ENCODE measurements around the gene CPSF2. TPM values are rescaled to one million over a fixed set of nuclear protein-coding genes. Genes with fewer than 3 reads are reported as not detected.

CPSF2 gene
- total and polyA plus RNA-seq, 2 of the 13 experiments (the other 11 are each of a cell fraction or from before 2014, with no cell fraction given), result 14.3 to 67.9 TPM

- TF ChIP-seq ZNF710 (CRISPR knock-in tag; IDR thresholded peaks at IDR 0.05; ENCODE audit: borderline replicate concordance) (no peak), ZMYM4 (CRISPR knock-in tag; IDR thresholded peaks at IDR 0.05) (no peak), ZNF703 (CRISPR knock-in tag; IDR thresholded peaks at IDR 0.05; ENCODE audit: borderline replicate concordance) (no peak), DBP (CRISPR knock-in tag; IDR thresholded peaks at IDR 0.05; ENCODE audit: not compliant biosample characterization) (no peak), DR1 (CRISPR knock-in tag; IDR thresholded peaks at IDR 0.05) (no peak), SNAPC4 (CRISPR knock-in tag; IDR thresholded peaks at IDR 0.05) (no peak), KDM5A (IDR thresholded peaks at IDR 0.05; ENCODE audit: borderline replicate concordance, low read length) (no peak), THYN1 (CRISPR knock-in tag; IDR thresholded peaks at IDR 0.05; ENCODE audit: borderline replicate concordance, low read depth) (no peak)
- TF ChIP-seq, protein P1, sequence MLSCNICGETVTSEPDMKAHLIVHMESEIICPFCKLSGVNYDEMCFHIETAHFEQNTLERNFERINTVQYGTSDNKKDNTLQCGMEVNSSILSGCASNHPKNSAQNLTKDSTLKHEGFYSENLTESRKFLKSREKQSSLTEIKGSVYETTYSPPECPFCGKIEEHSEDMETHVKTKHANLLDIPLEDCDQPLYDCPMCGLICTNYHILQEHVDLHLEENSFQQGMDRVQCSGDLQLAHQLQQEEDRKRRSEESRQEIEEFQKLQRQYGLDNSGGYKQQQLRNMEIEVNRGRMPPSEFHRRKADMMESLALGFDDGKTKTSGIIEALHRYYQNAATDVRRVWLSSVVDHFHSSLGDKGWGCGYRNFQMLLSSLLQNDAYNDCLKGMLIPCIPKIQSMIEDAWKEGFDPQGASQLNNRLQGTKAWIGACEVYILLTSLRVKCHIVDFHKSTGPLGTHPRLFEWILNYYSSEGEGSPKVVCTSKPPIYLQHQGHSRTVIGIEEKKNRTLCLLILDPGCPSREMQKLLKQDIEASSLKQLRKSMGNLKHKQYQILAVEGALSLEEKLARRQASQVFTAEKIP (CRISPR knock-in tag; IDR thresholded peaks at IDR 0.05; ENCODE audit: borderline replicate concordance), result no peak
- TF ChIP-seq, protein P2, sequence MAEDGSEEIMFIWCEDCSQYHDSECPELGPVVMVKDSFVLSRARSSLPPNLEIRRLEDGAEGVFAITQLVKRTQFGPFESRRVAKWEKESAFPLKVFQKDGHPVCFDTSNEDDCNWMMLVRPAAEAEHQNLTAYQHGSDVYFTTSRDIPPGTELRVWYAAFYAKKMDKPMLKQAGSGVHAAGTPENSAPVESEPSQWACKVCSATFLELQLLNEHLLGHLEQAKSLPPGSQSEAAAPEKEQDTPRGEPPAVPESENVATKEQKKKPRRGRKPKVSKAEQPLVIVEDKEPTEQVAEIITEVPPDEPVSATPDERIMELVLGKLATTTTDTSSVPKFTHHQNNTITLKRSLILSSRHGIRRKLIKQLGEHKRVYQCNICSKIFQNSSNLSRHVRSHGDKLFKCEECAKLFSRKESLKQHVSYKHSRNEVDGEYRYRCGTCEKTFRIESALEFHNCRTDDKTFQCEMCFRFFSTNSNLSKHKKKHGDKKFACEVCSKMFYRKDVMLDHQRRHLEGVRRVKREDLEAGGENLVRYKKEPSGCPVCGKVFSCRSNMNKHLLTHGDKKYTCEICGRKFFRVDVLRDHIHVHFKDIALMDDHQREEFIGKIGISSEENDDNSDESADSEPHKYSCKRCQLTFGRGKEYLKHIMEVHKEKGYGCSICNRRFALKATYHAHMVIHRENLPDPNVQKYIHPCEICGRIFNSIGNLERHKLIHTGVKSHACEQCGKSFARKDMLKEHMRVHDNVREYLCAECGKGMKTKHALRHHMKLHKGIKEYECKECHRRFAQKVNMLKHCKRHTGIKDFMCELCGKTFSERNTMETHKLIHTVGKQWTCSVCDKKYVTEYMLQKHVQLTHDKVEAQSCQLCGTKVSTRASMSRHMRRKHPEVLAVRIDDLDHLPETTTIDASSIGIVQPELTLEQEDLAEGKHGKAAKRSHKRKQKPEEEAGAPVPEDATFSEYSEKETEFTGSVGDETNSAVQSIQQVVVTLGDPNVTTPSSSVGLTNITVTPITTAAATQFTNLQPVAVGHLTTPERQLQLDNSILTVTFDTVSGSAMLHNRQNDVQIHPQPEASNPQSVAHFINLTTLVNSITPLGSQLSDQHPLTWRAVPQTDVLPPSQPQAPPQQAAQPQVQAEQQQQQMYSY (CRISPR knock-in tag; IDR thresholded peaks at IDR 0.05), result no peak
Measured at GRCh38 chr14:92176476-92176875, 54.7 kb downstream of the CPSF2 start (continued).
